Stimulated activated CD4-positive, alpha-beta T cell treated with anti-CD3 and anti-CD28 coated beads, Interleukin-2, amount 100 ng/mL, for 48 hours (primary cell): ENCODE measurements around the gene BSN.

Source experiments
- DNase-seq, 2 donors: peaks; one replicate each; pipeline ENCODE4 v3.0.0-alpha.2; 2020

The BSN gene

GRCh38 chr3:49634736-49635135 is 80.5 kb downstream of the BSN start:
- no peak for DNase-seq

GRCh38 chr3:49636883-49637609 is 82.8 kb downstream of the BSN start:
- no peak for DNase-seq

- DNase-seq, result no peak
Observed at GRCh38 chr3:49638445-49638844, 84.2 kb downstream of the BSN start.

- DNase-seq, result no peak
Observed at GRCh38 chr3:49639551-49639950, 85.3 kb downstream of the BSN start.

GRCh38 chr3:49641292-49641691 is 87.0 kb downstream of the BSN start:
- no peak for DNase-seq

GRCh38 chr3:49641921-49642707 is 87.8 kb downstream of the BSN start:
- no peak for DNase-seq

- DNase-seq, result no peak
Observed at GRCh38 chr3:49642708-49643145, 88.5 kb downstream of the BSN start.

- no peak for DNase-seq
Observed at GRCh38 chr3:49644684-49645083, 90.4 kb downstream of the BSN start.

GRCh38 chr3:49646236-49646635 is 92.0 kb downstream of the BSN start:
- no peak for DNase-seq

GRCh38 chr3:49647741-49648140 is 93.5 kb downstream of the BSN start:
- DNase-seq, result no peak

GRCh38 chr3:49648354-49649019 is 94.2 kb downstream of the BSN start:
- DNase-seq, result no peak

- DNase-seq, result no peak
Observed at GRCh38 chr3:49649576-49649975, 95.3 kb downstream of the BSN start.

GRCh38 chr3:49650177-49650576 is 95.9 kb downstream of the BSN start:
- no peak for DNase-seq

- no peak for DNase-seq
Observed at GRCh38 chr3:49650637-49651036, 96.4 kb downstream of the BSN start.

- no peak for DNase-seq
Observed at GRCh38 chr3:49652218-49652902, 98.1 kb downstream of the BSN start.

GRCh38 chr3:49652903-49653415 is 98.7 kb downstream of the BSN start:
- no peak for DNase-seq

GRCh38 chr3:49653621-49654020 is 99.3 kb downstream of the BSN start:
- DNase-seq, result no peak

- no peak for DNase-seq
Observed at GRCh38 chr3:49654176-49654825, 100.0 kb downstream of the BSN start.

- no peak for DNase-seq
Observed at GRCh38 chr3:49654955-49655556, 100.8 kb downstream of the BSN start.

- DNase-seq, result no peak
Observed at GRCh38 chr3:49655731-49656285, 101.5 kb downstream of the BSN start.

- no peak for DNase-seq
Observed at GRCh38 chr3:49656541-49657112, 102.3 kb downstream of the BSN start.
